Measurements from ENCODE around the gene FGR.

The FGR gene

GRCh38 chr1:27564710-27565649, 70.0 kb downstream of the FGR start:
- DNase-seq = no peak

GRCh38 chr1:27563591-27564471, 71.2 kb downstream of the FGR start:
- no peak for DNase-seq

GRCh38 chr1:27563341-27563590, 71.7 kb downstream of the FGR start:
- no peak for DNase-seq

- no peak for DNase-seq
Observed at GRCh38 chr1:27562534-27563340, 72.2 kb downstream of the FGR start.
